HG03066 (cell line): ENCODE results near the gene NTHL1.

Source experiments
- ATAC-seq: cut with Tn5 transposase; IDR thresholded peaks from one replicate; pipeline ENCODE4 v1.9.1; 2021; ENCODE audit warnings: low read depth; ENCODE audit not compliant: unreplicated experiment

The NTHL1 gene

DNA sequence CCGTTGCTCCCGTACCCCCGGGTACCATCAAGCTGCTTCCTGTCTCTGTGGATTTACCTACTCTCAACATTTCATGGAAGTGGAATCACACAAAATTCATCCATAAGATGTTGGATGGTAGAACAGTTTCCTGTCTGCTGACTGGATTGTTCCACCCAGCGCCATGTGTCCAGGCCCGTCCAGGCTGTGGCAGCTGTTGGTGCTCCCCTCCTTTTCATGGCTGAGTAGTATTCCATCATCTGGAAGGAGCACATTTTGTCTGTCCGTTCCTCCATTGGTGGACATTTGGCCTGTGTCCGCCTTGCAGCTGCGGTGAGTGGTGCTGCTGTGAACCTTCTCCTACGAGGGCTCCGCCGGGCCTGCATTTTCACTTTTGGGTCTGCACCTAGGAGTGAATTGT is 18.5 kb upstream of the NTHL1 start:
- no peak for ATAC-seq

DNA sequence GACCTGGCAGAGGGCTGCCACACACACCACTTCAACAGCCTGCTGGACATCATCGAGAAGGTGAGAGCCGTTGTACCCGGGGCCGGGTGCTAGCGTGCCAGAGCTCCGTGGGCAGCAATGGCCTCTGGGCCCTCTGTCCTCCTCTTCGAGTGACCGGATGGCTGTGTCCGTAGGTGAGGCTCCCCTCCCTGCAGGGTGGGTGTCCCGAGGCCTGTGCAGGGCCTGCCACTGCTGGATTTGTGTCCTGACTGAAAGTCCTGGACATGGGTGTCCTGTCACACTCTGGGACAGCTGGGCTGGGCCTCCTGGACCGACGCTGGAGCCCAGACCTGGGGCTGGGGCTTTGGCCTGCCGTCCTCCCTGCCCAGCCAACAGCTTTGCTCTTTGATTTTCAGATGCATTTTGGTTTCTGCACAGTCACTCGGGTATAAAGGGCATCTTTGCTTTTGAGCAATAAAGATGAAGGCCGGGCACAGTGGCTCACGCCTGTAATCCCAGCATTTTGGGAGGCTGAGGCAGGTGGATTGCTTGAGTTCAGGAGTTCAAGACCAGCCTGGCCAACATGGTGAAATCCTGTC is 16.8 kb upstream of the NTHL1 start:
- ATAC-seq: no peak

DNA sequence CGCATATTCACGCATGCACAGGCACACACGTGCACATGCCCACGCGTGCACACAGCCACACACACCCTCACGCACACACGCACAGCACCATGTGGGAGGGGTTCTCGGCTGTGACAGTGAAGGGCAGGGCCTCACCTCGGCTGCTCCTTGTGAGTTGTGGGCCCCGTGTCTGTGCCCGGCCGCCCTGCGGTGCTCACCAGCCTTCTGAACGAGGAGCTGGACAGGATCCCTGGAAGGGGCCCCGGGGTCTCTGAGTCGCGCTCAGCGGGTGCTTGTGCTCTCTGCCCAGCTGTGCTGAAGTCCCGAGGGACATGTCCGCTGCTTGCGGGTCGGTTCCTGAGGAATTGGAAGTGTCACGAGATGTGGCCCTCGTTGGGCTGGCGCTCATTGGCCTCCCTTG is 16.2 kb upstream of the NTHL1 start:
- no peak for ATAC-seq

DNA sequence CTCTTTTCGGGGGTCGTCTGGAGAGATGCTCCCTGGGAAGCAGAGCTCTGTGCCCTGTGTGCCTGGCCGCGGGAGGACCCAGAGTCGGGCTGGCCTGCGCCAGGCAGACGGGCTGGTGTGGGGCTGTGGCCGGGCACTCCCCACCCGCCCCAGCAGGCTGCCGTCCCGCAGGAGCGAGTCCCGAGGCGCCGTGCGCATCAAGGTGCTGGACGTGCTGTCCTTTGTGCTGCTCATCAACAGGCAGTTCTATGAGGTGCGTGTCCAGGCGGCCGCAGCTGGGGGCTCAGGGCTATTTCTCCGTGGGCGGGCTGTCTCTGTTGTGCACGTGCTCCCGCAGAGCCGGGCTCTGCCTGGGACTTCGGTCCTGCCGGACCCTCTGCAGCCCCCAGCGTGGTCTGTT is 15.2 kb upstream of the NTHL1 start:
- no peak for ATAC-seq

DNA sequence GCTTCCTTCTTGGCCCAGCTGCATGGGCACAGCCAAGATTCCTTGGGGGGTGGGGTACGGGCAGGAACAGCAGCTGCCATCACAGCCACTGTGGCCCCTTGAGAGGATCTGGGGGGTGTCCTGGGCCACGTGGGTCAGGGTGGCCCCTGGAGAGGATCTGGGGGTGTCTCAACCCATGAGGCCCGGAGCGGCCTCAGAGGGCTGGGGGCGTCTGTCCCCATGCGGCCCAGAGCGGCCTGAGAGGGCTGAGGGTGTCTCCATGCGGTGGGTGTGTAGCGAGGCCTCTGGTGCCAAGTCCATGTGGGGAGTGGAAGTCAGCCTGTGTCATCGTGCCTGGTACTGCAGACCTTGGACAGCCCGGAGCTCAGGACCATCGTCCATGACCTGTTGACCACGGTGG is 13.9 kb upstream of the NTHL1 start:
- ATAC-seq: no peak

DNA sequence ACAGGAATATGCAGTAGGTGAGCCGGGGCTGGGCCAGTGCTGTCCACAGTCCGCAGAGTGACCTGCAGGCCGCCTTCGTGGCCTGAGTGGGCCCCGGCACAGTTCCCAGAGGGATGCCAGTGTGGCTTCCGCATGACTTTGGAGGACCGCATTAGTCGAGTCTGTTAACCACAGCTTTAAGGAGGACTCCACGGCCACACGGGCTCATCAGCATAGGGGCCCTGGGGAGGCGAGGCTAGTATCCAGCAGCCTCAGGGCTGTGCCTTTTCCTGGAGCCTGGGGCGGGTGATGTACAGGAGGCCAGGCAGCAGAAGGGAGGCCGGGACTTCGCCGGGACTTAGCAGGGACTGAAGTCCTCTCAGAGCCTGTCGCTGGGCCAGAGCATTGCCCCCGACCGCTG is 13.4 kb upstream of the NTHL1 start:
- ATAC-seq: no peak

DNA sequence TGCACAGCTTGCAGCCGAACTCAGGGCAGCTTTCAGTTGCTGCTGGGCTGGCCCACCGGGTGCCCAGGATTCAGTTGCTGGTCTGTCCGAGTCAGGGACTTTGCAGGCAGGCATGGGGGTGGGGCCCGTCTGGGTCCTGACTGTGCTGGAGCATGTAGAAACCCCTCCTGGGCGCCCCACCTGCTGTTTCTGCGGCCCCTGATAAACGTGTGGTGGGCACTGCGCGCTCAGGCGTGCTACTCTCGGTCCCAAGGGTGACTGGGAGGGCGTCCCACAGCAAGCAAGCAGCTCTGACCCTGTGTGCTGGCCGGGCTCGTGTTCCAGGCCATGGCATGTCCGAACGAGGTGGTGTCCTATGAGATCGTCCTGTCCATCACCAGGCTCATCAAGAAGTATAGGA is 12.7 kb upstream of the NTHL1 start:
- no peak for ATAC-seq

DNA sequence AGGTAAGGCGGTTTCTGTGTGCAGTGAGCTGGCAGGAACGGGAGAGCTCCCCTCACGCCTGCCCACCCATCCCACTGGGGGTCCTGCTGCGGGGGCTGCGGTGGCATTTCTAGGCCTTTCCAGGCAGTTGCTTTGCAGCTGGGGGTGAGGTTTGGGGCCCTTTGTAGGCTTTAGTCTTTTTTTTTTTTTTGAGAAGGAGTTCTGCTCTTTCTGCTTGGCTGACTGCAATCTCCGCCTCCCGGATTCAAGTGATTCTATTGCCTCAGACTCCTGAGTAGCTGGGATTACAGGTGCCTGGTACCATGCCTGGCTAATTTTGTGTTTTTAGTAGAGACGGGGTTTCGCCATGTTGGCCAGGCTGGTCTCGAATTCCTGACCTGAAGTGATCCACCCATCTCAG is 11.2 kb upstream of the NTHL1 start:
- ATAC-seq: no peak

DNA sequence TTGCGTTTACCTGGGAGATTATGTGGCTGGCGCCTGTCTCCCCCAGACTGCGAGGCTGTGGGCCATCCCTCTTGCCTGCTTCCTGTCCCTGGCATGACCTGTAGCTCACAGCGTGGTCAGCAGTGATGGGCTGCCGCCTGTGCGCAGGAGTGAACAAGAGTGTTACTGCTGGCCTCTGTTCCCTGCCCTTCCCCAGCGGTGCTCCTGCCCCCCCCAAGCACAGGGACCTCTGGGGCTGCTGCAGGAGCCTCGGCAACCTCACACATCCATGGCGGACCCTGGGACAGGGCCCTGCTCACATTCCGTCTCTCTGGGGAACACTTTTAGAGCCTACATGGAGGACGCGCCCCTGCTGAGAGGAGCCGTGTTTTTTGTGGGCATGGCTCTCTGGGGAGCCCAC is 10.8 kb upstream of the NTHL1 start:
- ATAC-seq: no peak

DNA sequence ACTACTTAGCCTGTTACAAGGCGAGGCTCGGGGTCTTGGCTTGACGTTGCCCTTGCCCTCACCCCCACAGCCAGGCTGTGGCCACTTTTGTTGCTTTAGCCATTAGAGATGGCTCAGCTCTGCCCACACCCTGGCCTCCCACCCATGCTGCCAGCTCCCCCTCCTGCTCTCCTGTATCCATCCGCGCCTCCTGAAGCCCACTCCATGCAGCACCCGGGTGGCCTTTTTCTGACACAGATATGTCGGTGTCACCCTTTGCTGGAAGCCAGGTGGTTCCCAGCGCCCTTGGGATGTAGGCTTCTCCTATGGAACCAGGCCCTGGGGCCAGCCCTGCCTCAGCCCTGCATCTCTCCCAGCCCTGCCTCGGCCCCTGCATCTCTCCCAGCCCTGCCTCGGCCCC is 9.8 kb upstream of the NTHL1 start:
- no peak for ATAC-seq

DNA sequence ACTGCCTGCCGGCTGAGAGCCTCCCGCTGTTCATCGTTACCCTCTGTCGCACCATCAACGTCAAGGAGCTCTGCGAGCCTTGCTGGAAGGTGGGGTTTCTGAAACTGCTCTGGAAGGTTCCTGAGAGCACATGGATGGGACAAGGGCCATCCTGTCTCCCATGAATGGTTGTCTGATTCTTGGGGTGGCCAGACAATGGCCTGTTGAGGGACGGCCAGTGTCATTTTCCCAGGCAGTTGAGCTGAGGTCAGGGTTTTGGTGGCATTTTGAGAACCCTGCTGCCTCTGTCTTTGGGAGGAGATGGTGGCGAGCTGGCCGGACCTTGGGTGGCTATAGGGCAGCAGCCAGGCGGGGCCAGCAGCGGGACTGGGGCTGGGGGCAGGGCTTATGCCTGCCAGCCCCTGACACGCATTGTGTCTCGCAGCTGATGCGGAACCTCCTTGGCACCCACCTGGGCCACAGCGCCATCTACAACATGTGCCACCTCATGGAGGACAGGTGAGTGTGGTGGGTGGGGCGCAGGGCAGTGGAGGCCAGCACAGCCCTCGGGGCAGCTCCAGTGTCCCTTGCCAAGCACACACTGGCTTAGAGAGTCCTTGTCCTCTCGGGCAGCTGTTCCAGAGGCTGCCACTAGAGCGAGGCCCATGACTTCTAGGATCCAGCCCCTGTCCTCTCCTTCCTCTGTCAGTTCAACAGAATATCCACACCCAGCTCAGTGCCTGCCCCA is 9.2 kb upstream of the NTHL1 start:
- no peak for ATAC-seq

DNA sequence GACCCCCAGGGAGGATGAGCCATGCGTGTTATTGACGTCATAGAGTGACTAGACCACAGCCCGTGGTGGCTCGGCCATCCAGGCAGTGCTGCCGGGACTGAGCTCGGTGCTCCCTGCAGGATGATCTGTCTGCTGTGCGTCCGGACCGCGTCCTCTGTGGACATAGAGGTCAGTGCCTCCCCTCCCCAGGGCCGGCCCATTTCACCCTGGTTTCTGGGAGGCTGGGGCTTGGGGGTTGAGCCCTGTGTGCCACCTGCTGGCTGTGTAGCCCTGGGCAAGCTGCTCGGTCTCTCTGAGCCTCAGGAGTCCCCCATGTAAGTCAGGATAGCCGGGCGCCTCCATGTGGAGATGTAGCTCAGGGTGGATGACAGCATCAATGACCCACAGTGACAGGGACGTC is 8.4 kb upstream of the NTHL1 start:
- ATAC-seq: no peak

DNA sequence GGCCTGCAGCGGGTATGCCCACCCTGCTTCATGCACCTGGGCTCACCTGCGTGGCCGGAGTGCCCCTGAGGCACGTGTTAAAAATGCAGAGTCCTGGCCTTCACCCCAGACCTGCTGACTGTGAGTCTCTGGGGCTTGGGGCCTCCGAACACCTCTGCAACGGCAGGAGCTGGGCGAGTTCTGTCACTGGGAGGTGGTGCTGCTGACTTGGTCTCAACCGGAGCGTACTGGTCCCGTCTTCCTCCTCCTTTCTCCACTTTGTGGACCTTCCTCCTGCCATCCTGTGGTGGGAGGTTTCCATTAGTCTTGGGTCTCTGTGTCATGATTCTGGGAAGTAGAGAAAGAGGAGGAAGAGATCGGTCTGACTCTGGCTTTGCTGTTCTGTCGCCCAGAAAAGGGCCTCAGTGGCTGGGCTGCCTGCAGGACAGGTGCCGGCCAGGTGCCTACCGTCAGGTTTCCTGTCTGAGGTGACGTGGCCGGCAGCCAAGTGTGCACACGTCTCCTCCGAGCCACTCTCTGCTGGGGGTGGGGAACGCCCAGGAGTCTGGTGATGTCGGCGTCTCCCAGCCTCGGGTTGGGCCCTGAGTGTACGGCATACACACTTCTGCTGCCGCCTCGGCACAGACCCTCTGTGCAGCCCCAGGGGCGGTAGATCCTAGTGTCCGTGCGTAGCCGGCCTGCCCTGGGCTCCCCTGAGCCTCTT is 7.1 kb upstream of the NTHL1 start:
- ATAC-seq: no peak

DNA sequence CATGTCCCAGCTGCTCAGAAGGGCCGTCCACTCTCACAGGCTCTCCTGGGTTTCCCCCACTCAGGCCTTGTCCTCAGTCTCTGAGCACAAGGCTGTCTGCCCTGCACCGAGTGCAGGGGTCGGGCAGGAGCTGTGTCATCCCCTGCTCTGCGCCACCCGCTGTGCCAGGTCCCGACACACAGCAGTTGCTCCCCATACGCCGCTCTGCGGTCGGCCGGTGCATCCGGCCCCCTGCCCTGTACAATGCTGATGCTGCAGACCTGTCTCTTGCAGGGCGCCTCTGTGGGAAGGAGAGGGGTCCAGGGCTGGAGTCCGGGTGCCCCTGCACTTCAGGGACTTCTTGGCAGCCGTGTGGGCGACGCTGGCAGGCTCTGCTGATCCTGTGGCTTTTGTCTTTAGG is 6.3 kb upstream of the NTHL1 start:
- no peak for ATAC-seq

DNA sequence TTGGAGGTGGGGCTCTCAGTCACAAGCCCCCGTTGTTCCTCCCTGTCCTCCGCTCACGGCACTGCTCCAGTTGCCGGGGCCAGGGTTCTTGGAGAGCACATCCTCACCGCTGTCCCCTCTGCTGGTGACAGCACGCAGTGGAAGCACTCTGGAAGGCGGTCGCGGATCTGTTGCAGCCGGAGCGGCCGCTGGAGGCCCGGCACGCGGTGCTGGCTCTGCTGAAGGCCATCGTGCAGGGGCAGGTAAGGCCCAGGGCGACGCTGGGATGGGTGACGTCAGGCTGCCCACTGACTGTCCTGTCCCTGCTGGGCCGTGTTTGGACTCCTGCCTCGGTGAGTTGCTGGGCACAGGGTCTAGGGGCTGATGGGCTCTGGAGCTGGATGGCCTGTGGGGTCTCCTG is 5.6 kb upstream of the NTHL1 start:
- no peak for ATAC-seq

DNA sequence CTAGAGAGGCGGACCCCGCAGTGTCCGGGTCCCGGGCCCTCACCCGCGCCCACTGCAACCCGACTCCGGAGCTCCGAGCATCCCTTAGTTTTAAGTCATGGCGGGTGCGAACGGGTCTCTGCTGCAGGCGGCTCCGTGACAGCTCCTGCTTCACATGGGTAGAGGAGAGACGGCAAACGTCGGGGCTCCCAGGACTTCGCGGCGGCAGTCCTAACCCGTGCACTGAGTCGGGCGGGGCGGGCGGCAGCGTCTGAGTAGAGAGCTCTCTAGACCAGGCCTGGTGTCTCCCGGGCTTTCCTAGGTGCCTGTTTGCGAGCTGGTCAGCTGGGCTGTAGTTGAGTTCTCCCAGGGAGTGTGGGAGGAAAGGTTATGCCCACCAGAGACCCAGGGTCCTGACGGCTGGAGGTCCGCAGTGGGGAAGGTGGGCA is 496 bp upstream of the NTHL1 start:
- peak; percentile 12 for ATAC-seq

DNA sequence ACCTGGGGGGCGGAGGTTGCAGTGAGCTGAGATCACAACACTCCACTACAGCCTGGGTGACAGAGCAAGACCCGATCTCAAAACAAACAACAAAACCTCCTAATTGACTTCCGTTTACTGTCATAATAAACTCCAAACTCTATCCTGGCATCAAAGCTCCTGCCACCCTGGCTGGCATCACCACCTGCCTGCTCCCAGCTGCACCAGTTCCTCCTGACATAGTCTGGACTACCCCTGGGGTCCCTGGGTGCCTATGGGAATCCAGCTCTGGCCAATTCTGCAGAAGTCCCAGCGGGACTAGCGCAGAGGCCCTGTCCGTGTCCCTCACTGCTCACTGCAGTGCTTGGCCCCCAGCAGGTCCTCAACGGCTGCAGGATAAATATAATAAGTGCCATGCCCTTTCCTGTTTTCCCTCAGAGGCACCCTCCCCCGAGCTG is 723 bp downstream of the NTHL1 start:
- peak; percentile 14 for ATAC-seq

DNA sequence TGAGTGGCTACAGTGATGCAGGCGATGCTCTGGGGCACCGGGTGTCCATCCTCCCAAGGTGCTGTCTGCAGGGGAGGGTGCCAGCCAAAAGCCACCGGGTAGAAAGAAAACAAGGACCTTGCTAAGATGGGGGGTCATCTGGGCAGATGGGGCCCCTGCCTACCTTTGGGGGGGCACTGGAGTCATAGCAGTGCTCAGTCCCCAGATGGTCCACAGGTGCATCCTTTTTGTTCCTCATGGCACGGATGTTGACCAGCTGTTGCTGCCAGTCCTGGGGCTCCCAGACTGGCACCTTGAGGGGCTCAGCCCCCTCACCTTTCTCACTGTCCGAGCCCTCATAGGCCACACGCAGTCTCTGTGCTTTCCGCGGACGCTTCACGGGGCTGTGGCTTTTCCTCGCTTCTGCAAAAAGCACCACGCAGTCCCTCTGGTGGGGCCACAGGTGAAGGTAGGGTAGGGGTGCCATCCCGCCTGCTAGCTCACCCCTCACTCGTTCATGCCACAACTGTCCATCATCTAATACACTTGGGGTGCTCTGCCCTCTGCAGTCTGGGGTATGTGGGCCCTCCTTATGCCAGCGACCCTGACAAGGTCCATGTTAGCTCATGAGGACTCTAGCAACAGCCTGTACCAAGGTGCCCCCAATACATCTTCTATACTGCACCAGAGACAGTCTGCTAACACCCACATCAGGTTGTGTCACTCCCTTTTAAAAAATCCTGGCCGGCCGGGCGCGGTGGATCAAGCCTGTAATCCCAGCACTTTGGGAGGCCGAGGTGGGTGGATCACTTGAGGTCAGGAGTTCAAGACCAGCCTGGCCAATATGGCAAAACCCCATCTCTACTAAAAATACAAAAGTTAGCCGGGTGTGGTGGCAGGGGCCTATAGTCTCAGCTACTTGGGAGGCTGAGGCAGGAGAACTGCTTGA is 1.4 kb downstream of the NTHL1 start:
- ATAC-seq: no peak

DNA sequence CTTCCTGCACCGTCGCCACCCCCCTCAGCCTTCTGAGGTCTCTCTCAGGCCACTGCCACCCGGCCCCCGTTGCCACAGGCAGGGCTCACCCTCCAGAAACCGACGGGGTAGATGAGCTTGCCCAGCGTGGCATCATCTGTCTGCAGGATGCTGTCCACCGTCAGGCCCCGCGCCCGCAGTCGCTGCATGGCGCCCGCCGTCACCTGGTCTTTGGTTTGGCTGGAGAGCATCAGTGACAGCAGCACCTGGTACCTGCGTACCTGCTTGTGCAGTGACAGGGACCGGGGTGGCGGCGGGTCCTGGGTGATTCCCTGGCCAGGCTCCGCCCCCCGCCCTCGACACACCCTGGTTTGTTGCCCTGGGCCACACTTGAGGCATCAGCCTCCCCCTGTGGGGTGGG is 3.1 kb downstream of the NTHL1 start:
- ATAC-seq: no peak

DNA sequence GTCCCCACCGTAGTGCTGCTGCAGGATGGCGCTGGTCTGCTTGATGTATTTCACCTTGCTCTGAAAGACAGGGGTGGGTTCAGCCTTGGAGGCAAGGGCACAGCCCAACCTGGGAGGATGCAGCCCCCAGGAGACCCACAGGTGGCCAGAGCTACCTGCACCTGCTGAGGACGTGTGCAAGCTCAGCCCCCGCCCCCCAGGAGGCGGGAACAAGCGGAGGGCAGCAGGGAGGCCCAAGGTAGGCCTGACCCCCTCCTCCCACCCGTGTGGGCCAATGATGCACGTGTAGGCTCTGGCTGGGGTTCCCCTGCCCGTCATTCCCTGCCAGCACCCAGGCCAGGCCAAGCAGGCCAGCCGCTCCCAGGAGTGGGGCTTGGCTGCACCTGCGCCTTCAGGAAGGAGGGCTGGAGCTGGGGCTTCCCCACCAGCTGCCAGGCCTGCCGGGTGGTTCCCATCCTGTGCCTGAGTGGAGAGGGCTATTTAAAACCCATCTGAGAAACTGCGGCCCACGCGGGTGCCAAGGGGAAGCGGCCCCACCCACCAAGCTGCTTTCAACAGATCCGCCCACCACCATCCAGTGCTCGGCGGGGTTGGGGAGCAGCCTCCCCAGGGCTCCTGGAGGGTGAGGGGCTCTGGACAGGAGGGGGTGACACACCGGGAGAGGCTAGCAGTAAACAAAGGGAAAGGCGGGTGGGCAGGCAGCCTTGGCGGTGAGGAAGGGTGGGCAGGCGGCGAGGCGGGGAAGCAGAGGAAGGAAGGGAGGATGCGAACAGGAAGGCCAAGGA is 3.8 kb downstream of the NTHL1 start:
- no peak for ATAC-seq
